HL-60 (cell line): ENCODE data around the gene KLK12.

Experiments
- DNase-seq, 2 experiments: peaks; one replicate each; pipeline ENCODE4 v3.0.0-alpha.2; 2010 to 2020; ENCODE audit warnings: low read depth in 1 of 2, low spot score in 1 of 2
- H3K27ac ChIP-seq: fragments of 250-450 bp; sonication (Bioruptor Pico); replicated peaks from 2 replicates; pipeline ENCODE4 v1.5.1; 2020; ENCODE audit warnings: mild to moderate bottlenecking, moderate library complexity
- H3K27me3 ChIP-seq: fragments of 250-450 bp; sonication (Bioruptor Pico); 2 replicates; pipeline ENCODE4 v1.5.1; 2021; ENCODE audit warnings: mild to moderate bottlenecking, moderate library complexity; ENCODE audit not compliant: insufficient read depth, poor library complexity, severe bottlenecking
- H3K4me3 ChIP-seq: replicated peaks from 2 replicates; pipeline ENCODE4 v1.5.1; 2011; ENCODE audit warnings: mild to moderate bottlenecking, control low read depth, low read length; ENCODE audit not compliant: insufficient read depth
- CTCF ChIP-seq: IDR thresholded peaks from one replicate; pipeline ENCODE4 v1.5.1; 2011; ENCODE audit warnings: low read length, control low read depth, inconsistent platforms; ENCODE audit not compliant: insufficient read depth
- GABPA ChIP-seq: IDR thresholded peaks from 2 replicates; pipeline ENCODE4 v1.6.1; 2012; ENCODE audit warnings: low read depth
- POLR2AphosphoS5 ChIP-seq: IDR thresholded peaks from 2 replicates; pipeline ENCODE4 v1.6.1; 2012; ENCODE audit warnings: low read depth
- REST ChIP-seq: IDR thresholded peaks from 2 replicates; pipeline ENCODE4 v1.6.1; 2012; ENCODE audit warnings: low read depth; ENCODE audit not compliant: insufficient replicate concordance
- SPI1 ChIP-seq: IDR thresholded peaks from 2 replicates; pipeline ENCODE4 v1.6.1; 2012; ENCODE audit warnings: low read depth, mild to moderate bottlenecking, borderline replicate concordance

Gene KLK12

GRCh38 chr19:51000981-51001380 is 33.8 kb downstream of the KLK12 start:
- no peak for DNase-seq
- Histone ChIP-seq H3K27ac (no peak overlapping the region), H3K4me3 (no peak overlapping the region), H3K27me3 (peaks cover 5% of the 10 kb centered on the region)
- no peak for TF ChIP-seq GABPA
- TF ChIP-seq CTCF, result no peak
- no peak for TF ChIP-seq POLR2AphosphoS5
- no peak for TF ChIP-seq REST
- no peak for TF ChIP-seq SPI1

- peaks cover 5% of the 10 kb centered on the region for H3K27me3 ChIP-seq
- no peak overlapping the region for H3K27ac ChIP-seq
- TF ChIP-seq REST (no peak), GABPA (no peak), POLR2AphosphoS5 (no peak), SPI1 (no peak), CTCF (no peak)
- no peak for DNase-seq
- no peak overlapping the region for H3K4me3 ChIP-seq
Observed at GRCh38 chr19:51000426-51000825, 34.4 kb downstream of the KLK12 start.

- Histone ChIP-seq H3K27ac (no peak overlapping the region), H3K4me3 (no peak overlapping the region), H3K27me3 (peaks cover 5% of the 10 kb centered on the region)
- no peak for DNase-seq
- no peak for TF ChIP-seq REST
Observed at GRCh38 chr19:50998686-50999085, 36.1 kb downstream of the KLK12 start.

DNA sequence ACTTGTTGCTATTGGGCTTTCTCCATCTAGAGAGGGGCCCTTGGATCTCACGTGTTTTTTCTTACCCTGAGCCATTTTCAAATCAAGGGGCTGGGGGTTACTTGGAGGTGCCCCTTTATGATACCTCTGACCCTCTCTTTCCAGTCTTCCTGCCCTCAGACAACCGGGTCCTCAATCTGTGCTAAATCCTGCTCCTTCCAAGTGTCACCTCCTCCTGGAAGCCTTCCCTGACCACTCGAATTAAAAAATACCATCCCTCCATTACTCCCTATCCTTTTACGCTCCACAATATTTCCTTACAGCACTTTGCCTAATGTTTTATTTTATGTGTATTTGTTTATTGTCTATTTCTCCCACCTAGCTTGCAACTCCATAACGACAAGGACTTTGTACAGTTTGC is 36.7 kb downstream of the KLK12 start:
- H3K27me3 ChIP-seq, result peaks cover 5% of the 10 kb centered on the region
- TF ChIP-seq SPI1, result no peak
- no peak for TF ChIP-seq POLR2AphosphoS5
- TF ChIP-seq CTCF, result no peak
- no peak for TF ChIP-seq GABPA
- TF ChIP-seq REST, result no peak
- no peak for DNase-seq
- H3K27ac ChIP-seq, result no peak overlapping the region
- no peak overlapping the region for H3K4me3 ChIP-seq
